GM03348 (cell line): ENCODE results near the gene ARL8B.

Experiments
- DNase-seq: peaks from one replicate; pipeline ENCODE4 v3.0.0; 2012; ENCODE audit warnings: low spot score

ARL8B gene

GRCh38 chr3:5187156-5187919 is 65.2 kb downstream of the ARL8B start, which contains the start of gene EDEM1:
EDEM1 (plus strand) TSS chr3:5187707; CDS start chr3:5187806, 99 bp downstream.
- peak; percentile 98 for DNase-seq

GRCh38 chr3:5187920-5188418 is 65.9 kb downstream of the ARL8B start:
- DNase-seq: peak; percentile 64

- peak; percentile 31 for DNase-seq
Measured at GRCh38 chr3:5188419-5189221, 66.5 kb downstream of the ARL8B start.

- DNase-seq: no peak
Measured at GRCh38 chr3:5190147-5190791, 68.2 kb downstream of the ARL8B start.

- DNase-seq: no peak
Measured at GRCh38 chr3:5191555-5192304, 69.6 kb downstream of the ARL8B start.

GRCh38 chr3:5192571-5193365 is 70.7 kb downstream of the ARL8B start:
- no peak for DNase-seq

GRCh38 chr3:5194341-5194740 is 72.2 kb downstream of the ARL8B start:
- no peak for DNase-seq

GRCh38 chr3:5194801-5195509 is 72.9 kb downstream of the ARL8B start:
- DNase-seq: peak; percentile 72

- no peak for DNase-seq
Measured at GRCh38 chr3:5195605-5196004, 73.5 kb downstream of the ARL8B start.

GRCh38 chr3:5197022-5197421 is 74.9 kb downstream of the ARL8B start:
- peak; percentile 62 for DNase-seq

GRCh38 chr3:5197470-5198312 is 75.6 kb downstream of the ARL8B start:
- peak; percentile 48 for DNase-seq

GRCh38 chr3:5198313-5198677 is 76.2 kb downstream of the ARL8B start:
- DNase-seq: no peak

GRCh38 chr3:5198986-5199731 is 77.1 kb downstream of the ARL8B start:
- no peak for DNase-seq

- DNase-seq: no peak
Measured at GRCh38 chr3:5201536-5201935, 79.4 kb downstream of the ARL8B start.

- peak; percentile 48 for DNase-seq
Measured at GRCh38 chr3:5202222-5202621, 80.1 kb downstream of the ARL8B start.

GRCh38 chr3:5205165-5205941 is 83.3 kb downstream of the ARL8B start:
- DNase-seq: peak; percentile 21

- no peak for DNase-seq
Measured at GRCh38 chr3:5210926-5211325, 88.8 kb downstream of the ARL8B start.
